Lung (tissue), 16 donors: ENCODE results near the gene ITGBL1. TPM values are rescaled to one million over a fixed set of nuclear protein-coding genes. Genes with fewer than 3 reads are reported as not detected.

ENCODE experiments used
- ATAC-seq: fragments of 200-7000 bp; cut with Tn5 transposase; one replicate; pipeline ENCODE4 v1.9.1; 2020; ENCODE audit warnings: moderate number of reproducible peaks; ENCODE audit not compliant: insufficient read depth, low FRiP score
- DNase-seq, 3 donors: peaks; one replicate each; pipeline ENCODE4 v3.0.0-alpha.2; 2013 to 2017
- H3K27ac ChIP-seq, 2 donors: one replicate each; pipeline ENCODE4 v1.5.1; 2013; ENCODE audit warnings: mild to moderate bottlenecking in 2 of 2, moderate library complexity in 2 of 2, control low read depth in 1 of 2, inconsistent platforms in 1 of 2, low read depth in 1 of 2, low read length in 1 of 2
- H3K27me3 ChIP-seq, 3 donors: one replicate each; pipeline ENCODE4 v1.5.1; 2013; ENCODE audit warnings: low read length in 2 of 3; ENCODE audit not compliant: control insufficient read depth in 3 of 3, insufficient read depth in 3 of 3
- H3K36me3 ChIP-seq, 4 donors: one replicate each; pipeline ENCODE4 v1.5.1; 2013; ENCODE audit warnings: low read length in 4 of 4, mild to moderate bottlenecking in 1 of 4, moderate library complexity in 1 of 4; ENCODE audit not compliant: control insufficient read depth in 4 of 4, insufficient read depth in 4 of 4
- H3K4me1 ChIP-seq, 5 donors: one replicate each; pipeline ENCODE4 v1.5.1; 2013; ENCODE audit warnings: low read length in 5 of 5, mild to moderate bottlenecking in 2 of 5, moderate library complexity in 1 of 5; ENCODE audit not compliant: control insufficient read depth in 5 of 5, insufficient read depth in 5 of 5
- H3K4me3 ChIP-seq: one replicate; pipeline ENCODE4 v1.5.1; 2013; ENCODE audit warnings: mild to moderate bottlenecking, control low read depth, moderate library complexity
- H3K9ac ChIP-seq, 2 donors: one replicate each; pipeline ENCODE4 v1.5.1; 2013; ENCODE audit warnings: low read length in 2 of 2, control low read depth in 1 of 2; ENCODE audit not compliant: insufficient read depth in 1 of 2
- H3K9me3 ChIP-seq, 4 donors: one replicate each; pipeline ENCODE4 v1.5.1; 2013; ENCODE audit warnings: low read length in 3 of 4, mild to moderate bottlenecking in 1 of 4, moderate library complexity in 1 of 4; ENCODE audit not compliant: control insufficient read depth in 4 of 4, insufficient read depth in 3 of 4
- WGBS, 2 donors: extraction: QIAGEN DNeasy Blood & Tissue Kit; methylation state at CpG; one replicate each; pipeline ENCODE4 v1.1.7; 2013; 5-methylcytosine and 5-hydroxymethylcytosine counted together
- long read RNA-seq, 5 donors: transcript quantifications; one replicate each; lab custom pipeline, GENCODE V29; 2026
- polyA plus RNA-seq, 2 donors: library from polyadenylated mRNA; stranded (reverse); fragments of 200-250 nt; gene quantifications; one replicate each; pipeline ENCODE4 v1.2.1, GENCODE V29; 2013
- total RNA-seq, 2 donors: library from RNA; depleted of rRNA in 1 of 2; stranded (reverse); fragments of >200 nt in 1 of 2; gene quantifications; one replicate each; pipeline ENCODE4 v1.2.1, GENCODE V29; 2014 to 2021
- TF ChIP-seq, protein P1 (sequence below): IDR thresholded peaks from 2 replicates; pipeline ENCODE4 v1.5.1; 2012; ENCODE audit warnings: mild to moderate bottlenecking; ENCODE audit errors: control extremely low read depth, extremely low read depth
- donor health status: control.
- donor health status: control.
- donor health status: Bipolar disorder and iron deficiency.
- donor health status: healthy.
- donor health status: DM: yes; HTN: yes; CAD: no.

ITGBL1 gene, protein sequence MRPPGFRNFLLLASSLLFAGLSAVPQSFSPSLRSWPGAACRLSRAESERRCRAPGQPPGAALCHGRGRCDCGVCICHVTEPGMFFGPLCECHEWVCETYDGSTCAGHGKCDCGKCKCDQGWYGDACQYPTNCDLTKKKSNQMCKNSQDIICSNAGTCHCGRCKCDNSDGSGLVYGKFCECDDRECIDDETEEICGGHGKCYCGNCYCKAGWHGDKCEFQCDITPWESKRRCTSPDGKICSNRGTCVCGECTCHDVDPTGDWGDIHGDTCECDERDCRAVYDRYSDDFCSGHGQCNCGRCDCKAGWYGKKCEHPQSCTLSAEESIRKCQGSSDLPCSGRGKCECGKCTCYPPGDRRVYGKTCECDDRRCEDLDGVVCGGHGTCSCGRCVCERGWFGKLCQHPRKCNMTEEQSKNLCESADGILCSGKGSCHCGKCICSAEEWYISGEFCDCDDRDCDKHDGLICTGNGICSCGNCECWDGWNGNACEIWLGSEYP
- 1 to 10 TPM; 1.1 to 7.2 TPM for total RNA-seq
- polyA plus RNA-seq: 1 to 10 TPM; 2.0 to 6.0 TPM
- long read RNA-seq, donor 1: 0 reads
- long read RNA-seq, donor 2: 0 reads
- long read RNA-seq, donor 3: 0 reads
- long read RNA-seq, donor 4: 0 reads
- long read RNA-seq, donor 5: 0 reads

DNA sequence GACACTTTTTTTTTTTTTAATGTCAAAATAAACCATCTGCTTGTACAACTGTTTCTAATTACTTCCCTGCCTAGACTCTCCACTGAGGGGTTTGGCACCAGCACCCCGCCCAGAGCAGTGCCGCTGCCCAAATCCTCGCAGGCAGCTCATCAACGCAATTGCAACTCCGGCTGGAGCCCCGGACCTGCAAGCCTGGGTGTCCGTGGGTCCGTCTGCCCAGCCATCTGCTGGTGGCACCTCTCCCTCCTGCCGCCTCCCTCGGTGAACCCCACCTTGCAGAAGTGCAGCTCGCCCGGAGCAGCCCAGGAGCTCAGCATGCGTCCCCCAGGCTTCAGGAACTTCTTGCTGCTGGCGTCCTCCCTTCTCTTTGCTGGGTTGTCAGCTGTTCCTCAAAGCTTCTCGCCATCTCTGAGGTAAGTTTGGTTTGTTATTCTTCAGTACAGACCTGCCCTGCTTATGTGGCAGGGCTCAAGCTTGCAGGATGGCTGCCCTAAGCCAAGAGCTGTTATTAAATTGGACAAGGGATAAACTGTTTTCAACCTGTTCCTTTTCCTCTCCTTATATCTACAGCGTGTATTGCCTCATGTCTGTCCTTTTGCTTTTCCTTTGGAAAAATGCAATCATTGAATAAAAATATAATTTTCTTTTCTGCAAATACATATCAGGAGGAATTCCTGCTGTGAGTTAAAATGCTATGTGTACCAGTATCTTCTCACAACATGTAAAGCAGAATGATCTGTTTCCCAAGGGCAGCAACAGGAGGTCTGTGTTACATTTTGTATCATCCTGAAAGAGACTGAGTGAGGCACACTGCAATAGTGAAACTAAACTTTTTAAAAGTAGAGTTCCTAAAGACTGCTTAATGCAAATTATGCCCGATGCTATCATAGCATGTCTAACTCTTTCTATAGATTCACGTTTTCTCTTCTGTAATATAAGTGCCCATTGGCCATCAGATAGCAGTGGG is at the start of gene ITGBL1:
ITGBL1 (plus strand) TSS at position 157 of the 967 bp plus-strand sequence; CDS start at position 316, 159 bp downstream.
- peak within 1 kb of the TSS; percentile 28 for H3K4me3 ChIP-seq
- H3K4me1 ChIP-seq: peaks cover 0 to 2% (median 0%) of the 10 kb centered on the region in 5 donors
- H3K27ac ChIP-seq: peak within 1 kb of the TSS in 1 of 2 donors; percentile 33
- TF ChIP-seq, protein P1, sequence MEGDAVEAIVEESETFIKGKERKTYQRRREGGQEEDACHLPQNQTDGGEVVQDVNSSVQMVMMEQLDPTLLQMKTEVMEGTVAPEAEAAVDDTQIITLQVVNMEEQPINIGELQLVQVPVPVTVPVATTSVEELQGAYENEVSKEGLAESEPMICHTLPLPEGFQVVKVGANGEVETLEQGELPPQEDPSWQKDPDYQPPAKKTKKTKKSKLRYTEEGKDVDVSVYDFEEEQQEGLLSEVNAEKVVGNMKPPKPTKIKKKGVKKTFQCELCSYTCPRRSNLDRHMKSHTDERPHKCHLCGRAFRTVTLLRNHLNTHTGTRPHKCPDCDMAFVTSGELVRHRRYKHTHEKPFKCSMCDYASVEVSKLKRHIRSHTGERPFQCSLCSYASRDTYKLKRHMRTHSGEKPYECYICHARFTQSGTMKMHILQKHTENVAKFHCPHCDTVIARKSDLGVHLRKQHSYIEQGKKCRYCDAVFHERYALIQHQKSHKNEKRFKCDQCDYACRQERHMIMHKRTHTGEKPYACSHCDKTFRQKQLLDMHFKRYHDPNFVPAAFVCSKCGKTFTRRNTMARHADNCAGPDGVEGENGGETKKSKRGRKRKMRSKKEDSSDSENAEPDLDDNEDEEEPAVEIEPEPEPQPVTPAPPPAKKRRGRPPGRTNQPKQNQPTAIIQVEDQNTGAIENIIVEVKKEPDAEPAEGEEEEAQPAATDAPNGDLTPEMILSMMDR: no peak
- H3K27me3 ChIP-seq: no peaks in the 10 kb centered on the region
- peak within 1 kb of the TSS in 1 of 2 donors; percentile 47 for H3K9ac ChIP-seq
- 62 to 67% methylated on average over 18 of the region's 18 CpGs for WGBS, 2 donors
- no peak for ATAC-seq
- no peaks in the 10 kb centered on the region for H3K36me3 ChIP-seq
- no peak for DNase-seq
- H3K9me3 ChIP-seq: peaks cover 0 to 1% (median 0%) of the 10 kb centered on the region in 4 donors

DNA sequence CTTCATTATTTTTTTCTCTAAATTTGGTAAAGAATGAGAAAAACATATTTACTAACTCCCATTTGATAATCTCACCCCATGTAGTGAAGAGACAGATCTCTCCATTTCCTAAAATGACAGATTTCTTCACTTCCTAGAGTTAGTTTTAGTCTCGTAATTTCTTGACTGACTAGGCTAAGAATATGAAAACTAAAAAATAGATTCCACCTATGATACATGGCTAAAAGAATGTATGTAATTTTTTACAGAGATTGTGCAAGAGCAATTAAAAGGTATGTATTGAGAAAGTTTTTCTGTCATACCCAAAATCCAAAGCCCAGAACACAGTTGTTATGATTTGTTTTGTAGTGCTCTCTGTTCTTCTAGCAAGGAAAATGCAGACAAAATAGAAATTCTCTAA is 45.7 kb upstream of the ITGBL1 start:
- no peak for DNase-seq
- Histone ChIP-seq H3K4me1 (no peaks in the 10 kb centered on the region), H3K9me3 (no peaks in the 10 kb centered on the region), H3K27me3 (no peaks in the 10 kb centered on the region), H3K4me3 (no peak overlapping the region), H3K9ac (no peak overlapping the region), H3K36me3 (no peaks in the 10 kb centered on the region), H3K27ac (no peak overlapping the region)
- 71 to 74% methylated on average over 1 of the region's 1 CpG for WGBS, 2 donors
- ATAC-seq: no peak
- TF ChIP-seq, protein P1: no peak

DNA sequence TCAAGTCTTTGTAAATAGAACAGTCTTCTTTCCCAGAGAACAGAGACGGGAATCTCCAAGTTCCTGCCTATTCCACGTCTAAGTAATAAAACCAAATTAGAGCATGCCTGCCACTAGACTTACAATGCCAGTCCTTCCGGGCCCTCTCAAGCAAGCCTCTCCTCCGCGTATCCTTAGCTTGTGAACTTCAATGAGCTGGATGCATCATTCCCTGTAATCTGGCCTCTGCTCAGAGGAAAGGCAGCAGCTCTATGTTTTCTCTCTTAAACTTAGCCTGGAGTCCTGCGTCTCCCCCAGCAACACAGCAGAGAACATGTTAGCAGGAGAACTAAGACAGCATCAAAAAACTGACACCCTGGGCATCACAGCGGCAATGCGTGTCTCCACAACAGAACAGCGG is 44.3 kb upstream of the ITGBL1 start:
- TF ChIP-seq, protein P1: no peak
- DNase-seq (no peak), ATAC-seq (no peak)
- no peaks in the 10 kb centered on the region for H3K4me1 ChIP-seq
- no peak overlapping the region for H3K4me3 ChIP-seq
- no peaks in the 10 kb centered on the region for H3K9me3 ChIP-seq
- H3K9ac ChIP-seq: no peak overlapping the region
- H3K27me3 ChIP-seq: no peaks in the 10 kb centered on the region
- WGBS, 2 donors: 77 to 82% methylated on average over 9 of the region's 9 CpGs
- H3K27ac ChIP-seq: no peak overlapping the region
- no peaks in the 10 kb centered on the region for H3K36me3 ChIP-seq
